ENCODE results near the gene STXBP6.

DNA sequence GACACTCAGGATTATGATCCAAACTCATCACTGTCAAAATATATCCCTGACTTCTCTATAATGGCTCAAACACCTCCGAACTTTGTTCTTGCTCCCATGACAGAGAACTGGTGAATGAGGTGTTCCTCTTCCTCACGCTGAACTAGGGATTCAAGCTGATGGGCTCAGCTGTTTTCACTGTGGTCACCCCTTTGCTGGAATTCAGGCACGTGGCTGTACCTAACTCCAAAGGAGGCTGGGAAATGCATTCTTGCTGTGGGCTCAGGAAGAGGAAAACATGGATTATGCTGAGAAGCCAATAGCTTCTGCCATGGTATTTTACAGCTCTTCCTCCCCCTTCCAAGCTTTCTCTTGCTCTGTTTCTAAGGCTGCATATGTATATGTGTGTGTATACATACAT is 43.9 kb downstream of the STXBP6 start:
- TF ChIP-seq POLR2A (IDR thresholded peaks at IDR 0.05), result no peak
- TF ChIP-seq CTCF (IDR thresholded peaks at IDR 0.05), result no peak
